ENCODE measurements around the gene MRAP. TPM values are rescaled to one million over a fixed set of nuclear protein-coding genes. Genes with fewer than 3 reads are reported as not detected.
"Not testable (repeated sequence)": the region's sequence is repeated elsewhere in the genome, so short reads cannot be mapped to it uniquely, and the experiment has no call there.

The MRAP gene
- total RNA-seq (2014; rRNA removed; shearing (Covaris generic)): not detected in 2 replicates

DNA sequence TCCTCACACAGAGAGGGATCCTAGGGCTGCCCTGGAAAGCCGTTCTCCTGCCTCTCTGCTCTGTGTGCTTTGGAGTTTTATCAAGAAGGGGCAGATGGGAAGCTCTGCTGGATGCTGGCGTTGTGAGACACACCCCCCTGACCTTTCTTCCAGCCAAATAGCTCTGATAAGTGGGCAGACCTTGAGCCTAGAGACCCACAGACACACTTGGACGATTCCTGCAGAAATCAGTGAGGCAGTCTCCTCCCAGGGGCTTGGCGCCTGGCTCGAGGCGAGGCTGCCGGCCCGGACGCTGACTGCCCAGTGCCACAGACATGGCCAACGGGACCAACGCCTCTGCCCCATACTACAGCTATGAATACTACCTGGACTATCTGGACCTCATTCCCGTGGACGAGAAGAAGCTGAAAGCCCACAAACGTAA is at the start of gene MRAP:
Gene MRAP, plus strand, starts transcription at position 198 of the 424 bp plus-strand sequence. Its CDS starts 117 bp downstream, at position 315.
- no peak for DNase-seq (ENCODE audit: low read depth)

DNA sequence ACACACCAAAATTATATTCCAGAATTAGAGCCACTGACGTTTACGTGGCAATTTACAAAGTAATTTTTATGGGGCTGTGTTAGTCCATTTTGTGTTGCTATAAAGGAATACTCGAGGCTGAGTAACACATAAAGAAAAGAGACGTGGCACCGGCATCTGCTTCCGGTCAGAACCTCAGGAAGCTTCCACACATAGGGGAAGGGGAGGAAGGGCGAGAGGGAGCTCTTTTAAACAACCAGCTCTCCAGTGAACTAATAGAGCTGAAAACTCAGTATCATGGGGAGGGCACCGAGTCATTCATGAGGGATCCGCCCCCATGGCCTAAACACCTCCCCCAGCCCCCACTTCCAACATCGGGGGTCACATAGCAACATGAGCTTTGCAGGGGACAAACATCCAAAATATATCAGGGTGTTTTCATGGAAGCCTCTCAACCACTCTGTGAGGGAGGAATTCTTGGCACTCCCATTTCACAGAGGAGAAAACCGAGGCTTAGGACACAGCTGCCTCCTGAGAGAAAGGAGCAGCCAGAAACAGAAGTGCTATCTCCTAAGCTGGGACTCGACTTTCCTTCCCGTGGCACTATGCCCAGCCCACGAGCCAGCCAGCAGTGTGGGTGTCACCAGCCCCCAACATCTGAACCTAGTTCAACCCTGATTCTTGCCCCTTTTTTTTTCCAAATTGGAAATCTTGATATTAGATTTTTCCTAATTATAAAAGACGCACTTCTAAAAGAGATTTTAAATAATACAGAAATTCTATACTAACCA is 49.0 kb upstream of the MRAP start:
- no peak for DNase-seq (ENCODE audit: low read depth)

DNA sequence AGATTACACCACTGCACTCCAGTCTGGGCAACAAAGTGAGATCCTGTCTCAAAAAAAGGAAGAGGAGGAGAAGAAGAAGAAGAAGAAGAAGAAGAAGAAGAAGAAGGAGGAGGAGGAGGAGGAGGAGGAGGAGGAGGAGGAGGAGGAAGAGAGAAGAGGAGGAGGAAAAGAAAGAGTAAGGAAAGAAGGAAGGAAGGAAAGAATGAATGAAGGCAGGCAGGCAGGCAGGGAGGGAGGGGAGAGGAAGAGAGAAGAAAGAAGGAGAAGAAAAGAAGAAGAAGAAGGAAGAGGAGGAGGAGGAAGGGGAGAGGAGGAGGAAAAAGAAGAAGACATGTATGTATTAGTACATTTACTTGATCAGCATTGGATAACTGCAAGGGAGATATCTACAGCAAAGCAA is 46.5 kb upstream of the MRAP start:
- DNase-seq (ENCODE audit: low read depth): no peak

DNA sequence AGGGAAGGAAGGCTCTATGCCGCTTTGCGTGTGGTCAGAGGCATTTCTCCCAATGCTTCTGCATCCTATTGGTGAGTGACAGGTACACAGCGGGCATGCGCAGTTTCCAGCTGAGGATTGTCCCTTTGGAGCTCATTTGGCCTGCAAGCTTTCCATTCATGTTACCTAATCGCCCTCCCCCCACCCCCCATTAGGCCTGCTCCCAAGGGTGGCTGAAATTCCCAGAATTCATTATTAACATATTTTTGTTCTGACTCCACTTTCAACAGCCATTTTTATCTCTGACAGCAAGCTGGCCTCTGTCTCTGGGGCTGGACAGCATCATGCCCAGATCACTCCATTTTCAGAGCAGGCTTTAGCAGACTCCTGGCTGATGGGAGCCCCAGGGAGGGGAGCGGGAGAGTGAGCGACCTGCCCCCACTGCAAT is 45.4 kb upstream of the MRAP start:
- DNase-seq (ENCODE audit: low read depth): no peak

DNA sequence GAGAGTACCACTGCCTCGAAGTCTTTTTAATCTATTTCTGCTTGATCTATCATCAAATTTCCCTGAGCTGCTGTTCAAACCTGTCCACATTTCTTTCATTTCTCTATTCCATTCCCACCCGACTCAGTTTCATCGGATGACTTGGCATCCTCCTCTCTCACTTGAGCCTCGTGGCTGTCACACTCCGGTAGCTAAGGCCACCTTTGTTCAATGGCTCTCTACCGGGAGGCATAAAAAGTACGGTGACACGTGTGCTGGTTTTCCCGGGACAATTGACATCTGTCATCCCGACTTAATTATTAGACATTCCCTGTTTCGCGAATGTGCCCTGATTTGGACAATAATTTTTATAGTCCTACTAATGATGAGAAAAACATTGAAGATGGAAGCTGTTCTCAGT is 42.4 kb upstream of the MRAP start:
- DNase-seq (ENCODE audit: low read depth): no peak

DNA sequence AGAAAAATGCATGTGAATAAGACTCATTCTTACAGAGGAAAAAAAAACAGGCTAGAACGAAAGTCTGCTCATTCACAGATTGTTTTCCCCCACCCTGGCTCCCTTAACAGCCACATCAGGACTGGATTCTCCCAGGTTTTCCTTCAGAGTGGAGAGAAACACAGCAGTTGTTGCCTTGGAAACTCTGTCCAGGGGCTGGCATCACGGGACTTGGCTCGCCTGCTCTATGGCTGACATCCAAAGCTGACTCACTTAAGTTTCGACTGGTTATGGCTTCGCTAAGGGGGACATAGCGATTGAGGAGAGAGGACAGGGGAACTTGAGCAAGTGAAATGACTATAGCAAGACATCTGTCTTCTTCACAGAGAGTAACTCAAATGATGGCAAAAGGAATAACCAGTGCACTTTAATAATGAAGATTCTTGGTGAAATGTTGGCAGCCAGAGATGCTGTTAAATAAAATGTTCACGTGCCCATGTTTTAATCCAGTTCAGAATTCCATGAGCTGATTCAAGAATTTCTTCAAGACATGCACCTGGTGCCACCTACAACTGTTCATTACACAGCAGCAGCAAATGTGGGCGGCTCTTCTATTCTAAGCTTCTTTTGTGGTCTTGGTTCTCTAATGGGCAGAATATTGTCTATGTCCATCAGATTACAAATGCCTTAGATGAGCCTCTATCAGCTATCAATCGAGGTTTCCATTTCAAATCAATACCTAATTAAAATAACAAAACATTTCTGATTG is 41.6 kb upstream of the MRAP start:
- DNase-seq (ENCODE audit: low read depth): peak; percentile 89

DNA sequence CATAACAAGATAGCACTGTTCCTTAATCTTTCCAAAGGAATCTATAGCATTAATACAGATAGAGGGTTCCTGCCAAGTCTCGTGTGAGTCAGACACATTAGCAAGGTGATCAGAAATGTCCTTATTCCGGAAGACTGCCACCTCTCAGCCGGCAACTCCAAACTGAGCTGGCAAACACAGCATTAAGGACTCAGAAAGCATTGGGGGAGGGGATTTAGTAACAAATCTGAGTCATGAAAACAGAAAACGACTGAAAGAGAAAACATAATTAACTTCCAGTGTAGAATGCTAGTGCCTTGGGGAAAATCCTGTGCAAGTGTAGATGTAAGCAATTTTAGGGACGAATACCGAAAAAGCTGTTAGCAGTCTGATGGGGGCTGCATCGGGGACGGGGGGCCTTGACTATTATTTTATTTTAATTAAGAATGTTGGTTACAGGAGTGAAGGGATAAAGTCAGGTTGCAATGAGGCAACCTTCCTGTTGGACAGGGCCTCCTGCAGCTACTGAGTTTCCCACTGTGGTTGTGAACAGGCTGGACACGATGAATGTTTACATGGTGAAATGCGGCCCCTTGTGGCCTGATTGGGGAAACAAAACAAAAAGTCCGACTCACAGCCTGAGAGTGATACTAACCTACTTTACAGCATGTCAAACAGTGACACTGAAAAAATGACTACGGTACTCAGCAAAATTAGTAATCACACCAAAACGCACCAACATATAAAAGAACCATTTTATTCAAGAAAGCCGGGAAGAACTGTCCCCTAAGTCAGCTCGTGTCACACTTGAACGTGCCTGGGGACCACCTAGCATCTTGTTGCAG is 40.5 kb upstream of the MRAP start:
- DNase-seq (ENCODE audit: low read depth): peak; percentile 87

DNA sequence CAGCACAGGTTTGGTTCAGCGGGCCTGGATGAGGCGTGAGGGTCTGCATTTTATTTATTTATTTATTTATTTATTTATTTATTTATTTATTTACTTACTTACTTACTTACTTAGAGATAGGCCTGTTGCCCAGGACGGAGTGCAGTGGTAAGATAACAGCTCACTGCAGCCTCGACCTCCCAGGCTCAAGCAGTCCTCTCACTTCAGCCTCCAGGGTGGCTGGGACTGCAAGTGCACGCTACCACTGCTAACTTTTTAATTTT is 39.9 kb upstream of the MRAP start:
- DNase-seq (ENCODE audit: low read depth): not testable (repeated sequence)

DNA sequence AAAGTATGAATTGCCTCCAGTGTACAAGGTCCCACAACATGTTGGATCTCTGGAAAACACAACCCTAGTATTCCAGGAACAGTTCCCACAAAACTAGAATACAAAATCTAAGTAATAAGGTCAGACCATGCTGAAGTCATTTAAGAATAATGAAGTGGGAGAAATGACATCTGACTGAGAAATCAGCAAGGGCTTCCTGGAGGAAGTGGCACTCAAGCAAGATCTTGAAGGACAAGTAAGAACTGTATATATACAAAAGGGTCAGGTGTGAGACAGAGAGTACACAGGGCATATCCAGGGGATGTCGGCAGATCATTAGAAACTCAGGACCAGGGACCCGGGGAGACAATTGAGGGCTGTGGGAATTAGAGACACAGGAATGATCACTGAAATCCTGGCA is 38.5 kb upstream of the MRAP start:
- DNase-seq (ENCODE audit: low read depth): no peak

DNA sequence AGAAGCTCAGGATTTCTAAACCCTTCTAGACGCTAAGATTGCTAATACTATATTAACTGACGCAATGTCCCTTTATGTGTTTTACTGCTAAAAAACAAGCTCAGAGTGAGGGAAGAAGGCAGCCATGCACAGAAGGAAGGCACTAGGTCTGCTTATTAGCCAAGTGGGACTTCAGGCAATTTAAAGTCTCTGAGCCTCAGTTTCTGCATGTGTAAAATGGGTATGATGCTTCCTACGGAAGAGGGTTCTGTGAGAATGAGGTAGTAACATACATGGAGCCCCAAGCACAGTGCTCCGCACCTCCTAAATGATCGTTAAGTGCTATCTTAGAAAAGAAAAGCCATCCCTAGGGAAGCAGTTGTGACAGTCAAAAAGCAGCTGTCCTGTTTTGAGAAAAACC is 36.7 kb upstream of the MRAP start:
- DNase-seq (ENCODE audit: low read depth): no peak

DNA sequence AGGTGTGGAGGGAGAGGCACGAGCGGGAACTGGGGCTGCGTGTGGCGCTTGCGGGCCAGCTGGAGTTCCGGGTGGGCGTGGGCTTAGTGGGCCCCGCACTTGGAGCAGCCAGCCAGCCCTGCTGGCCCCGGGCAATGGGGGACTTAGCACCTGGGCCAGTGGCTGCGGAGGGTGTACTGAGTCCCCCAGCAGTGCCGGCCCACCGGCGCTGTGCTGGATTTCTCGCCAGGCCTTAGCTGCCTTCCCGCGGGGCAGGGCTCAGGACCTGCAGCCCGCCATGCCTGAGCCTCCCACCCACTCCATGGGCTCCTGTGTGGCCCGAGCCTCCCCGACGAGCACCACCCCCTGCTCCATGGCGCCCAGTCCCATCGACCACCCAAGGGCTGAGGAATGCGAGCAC is 33.3 kb upstream of the MRAP start:
- DNase-seq (ENCODE audit: low read depth): not testable (repeated sequence)

DNA sequence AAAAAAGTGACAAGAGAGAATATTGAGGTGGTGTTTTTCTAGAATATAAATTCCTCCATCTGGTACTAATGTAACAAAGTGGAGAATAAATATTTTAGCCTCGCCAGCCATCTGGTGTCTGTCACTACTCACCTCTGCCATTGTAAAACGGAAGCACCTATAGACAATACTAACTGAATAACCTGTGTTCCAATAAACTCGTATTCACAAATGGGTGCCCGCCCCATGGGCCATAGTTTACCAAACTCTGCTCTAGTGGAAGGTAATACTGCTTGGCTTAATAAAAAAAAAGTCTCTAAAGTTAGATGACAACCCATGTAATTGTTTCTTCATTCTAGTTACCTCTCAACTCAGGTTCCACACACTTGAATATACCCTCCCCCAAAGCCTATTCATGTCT is 27.9 kb upstream of the MRAP start:
- no peak for DNase-seq (ENCODE audit: low read depth)

DNA sequence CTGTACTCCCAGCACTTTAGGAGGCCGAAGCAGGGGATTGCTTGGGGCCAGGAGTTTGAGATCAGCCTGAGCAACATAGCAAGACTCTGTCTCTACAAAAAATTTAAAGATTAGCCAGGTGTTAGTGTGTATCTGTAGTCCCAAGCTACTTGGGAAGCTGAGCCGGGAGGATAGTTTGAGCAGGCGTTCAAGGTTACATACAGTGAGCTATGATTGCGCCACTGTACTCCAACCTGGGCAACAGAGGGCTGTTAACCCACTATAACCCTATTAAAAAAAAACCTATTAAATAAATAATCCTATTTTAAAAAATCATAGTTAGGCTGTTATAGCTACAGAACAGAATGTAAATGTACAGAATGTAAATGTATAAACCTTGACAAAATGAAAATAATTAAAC is 22.0 kb upstream of the MRAP start:
- DNase-seq (ENCODE audit: low read depth): no peak

DNA sequence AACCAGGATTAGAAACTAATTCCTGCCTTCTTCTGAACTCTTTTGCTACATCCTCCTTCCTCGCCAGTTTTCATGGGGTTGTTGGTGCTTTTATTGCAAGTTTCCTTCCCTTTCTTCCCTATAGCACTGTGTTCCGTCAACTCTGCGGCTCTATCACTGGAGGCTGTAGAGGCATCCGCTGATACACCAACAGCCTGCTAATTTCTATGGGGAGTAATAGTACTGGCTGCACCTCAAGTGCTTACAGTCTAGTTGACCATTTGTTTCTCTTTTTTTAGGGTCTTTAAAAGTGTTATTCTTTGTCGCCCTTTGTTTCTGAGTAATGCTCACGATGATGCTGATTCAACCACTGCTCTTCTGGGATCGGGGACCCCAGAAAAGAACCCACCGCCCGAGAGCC is 20.6 kb upstream of the MRAP start:
- DNase-seq (ENCODE audit: low read depth): no peak

DNA sequence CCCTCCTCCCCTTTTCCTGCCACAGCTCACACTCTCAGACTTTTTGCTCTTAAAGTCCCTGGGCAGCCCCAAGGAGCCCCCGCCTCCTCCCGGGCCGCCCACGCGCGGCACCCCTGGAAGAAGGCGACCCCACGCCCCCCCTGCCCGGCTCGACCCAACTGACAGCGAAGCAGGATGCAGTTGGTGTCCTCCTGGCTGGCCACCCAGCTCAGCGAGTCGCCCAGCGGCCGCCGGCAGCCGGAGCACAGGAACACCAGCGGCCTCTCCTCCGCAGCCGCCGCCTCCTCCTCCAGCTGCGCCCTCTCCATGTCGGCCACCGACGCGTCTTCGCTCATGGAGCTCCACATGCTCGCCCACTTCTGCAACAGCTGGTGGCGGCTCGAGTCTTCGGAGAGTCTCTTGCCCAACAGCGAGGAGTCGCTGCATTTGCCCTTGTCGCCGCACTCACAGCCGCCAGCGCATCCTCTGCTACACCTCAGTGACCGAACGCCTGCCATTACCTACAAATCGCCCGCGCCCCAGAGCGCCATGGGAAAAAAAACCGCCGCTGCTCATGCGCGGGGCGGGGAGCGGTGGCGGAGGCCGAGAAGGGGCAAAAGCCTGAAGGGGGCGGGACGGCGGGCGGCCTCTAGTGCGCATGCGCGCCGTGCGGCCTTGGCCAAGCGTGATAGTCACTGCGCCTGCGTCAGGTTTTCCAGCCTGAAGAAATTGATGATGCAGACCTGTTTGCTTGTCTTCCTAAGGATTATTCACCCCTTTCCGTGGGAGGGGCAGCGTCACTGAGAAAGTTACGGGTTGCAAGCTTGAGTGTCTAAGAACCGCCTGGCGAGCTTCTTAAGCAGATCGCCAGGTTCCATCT is 19.9 kb upstream of the MRAP start, which contains the start of gene MIS18A:
Gene MIS18A, minus strand, starts transcription at position 532 of the 859 bp plus-strand sequence. Its CDS starts 35 bp downstream, at position 497.
- DNase-seq (ENCODE audit: low read depth): peak; percentile 99

DNA sequence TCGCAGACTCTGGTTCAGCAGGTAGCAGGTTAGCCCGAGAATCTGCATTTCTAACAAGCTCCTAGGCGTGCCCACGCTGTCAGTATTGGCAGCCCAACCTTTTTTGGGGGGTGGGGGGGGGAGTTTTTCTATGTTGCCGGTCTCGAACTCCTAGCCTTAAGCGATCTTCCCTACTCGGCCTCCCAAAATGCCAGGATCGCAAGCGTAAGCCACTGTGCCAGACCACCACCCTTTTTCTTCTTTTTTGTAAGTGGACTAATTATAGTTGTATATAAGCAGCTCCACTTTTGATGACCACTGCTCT is 19.3 kb upstream of the MRAP start:
- DNase-seq (ENCODE audit: low read depth): no peak

DNA sequence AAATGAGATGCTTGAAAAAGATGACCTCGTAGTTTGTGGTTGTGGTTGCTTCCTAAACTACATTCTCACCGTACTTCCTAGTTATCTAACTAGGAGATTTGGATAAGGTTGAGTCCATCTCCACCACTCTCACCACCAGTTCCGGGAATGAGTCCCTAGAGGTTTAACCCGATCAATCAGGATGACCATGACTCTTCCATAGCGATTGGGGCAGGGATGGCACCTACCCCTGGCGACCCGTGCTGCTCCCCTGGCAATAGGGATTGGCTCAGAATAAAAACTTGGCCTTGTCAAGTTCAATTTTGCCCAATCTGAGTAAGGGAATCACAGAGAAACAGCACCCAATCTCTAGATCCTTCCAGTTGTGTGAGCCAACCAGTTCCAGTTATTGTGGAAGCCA is 17.1 kb upstream of the MRAP start:
- no peak for DNase-seq (ENCODE audit: low read depth)

DNA sequence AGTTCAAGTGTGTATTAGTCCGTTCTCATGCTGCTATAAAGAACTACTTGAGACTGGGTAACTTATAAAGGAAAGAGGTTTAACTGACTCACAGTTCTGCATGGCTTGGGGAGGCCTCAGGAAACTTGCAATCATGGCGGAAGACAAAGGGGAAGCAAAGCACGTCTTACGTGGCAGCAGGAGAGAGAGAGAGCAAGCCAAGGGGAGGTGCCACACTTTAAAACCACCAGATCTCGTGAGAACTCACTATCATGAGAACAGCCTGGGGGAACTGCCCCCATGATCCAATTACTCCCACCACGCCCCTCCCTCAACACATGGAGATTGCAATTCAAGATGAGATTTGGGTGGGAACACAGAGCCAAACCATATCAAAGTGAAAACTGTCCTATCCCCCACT is 15.7 kb upstream of the MRAP start:
- DNase-seq (ENCODE audit: low read depth): no peak

DNA sequence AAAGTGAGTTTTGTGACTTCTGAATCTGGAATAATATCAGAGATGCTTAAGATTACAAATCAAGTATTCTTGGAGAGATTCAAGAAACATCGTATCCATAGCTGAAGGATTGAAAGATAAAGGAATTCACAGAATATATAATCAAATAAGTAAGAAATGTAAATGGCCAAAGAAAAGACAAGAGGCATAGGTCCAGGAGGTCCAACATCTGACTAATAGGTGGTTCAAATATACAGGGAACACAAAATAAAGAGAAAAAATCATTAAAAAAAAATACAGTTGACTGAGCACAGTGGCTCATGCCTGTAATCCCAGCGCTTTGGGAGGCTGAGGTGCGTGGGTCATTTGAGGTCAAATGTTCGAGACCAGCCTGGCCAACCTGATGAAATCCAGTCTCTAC is 13.2 kb upstream of the MRAP start:
- no peak for DNase-seq (ENCODE audit: low read depth)

DNA sequence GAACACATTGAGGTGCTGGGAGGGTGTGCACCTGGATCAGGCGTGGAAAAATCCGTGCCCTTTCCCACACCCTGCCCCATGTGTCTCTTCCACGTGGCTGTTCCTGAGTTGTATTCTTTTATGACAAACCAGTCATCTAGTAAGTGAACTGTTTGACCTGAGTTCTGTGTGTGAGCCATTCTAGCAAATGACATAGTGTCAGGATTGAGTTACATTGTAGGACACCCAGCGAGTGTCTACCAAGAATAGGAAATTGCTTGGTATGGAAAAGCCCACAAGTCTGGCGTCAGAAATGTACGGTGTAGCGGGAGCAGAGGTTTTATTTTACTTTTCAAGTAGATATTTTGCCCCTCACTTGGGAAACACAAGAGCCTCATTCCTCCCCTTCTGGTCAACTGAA is 1.2 kb upstream of the MRAP start:
- DNase-seq (ENCODE audit: low read depth): no peak

DNA sequence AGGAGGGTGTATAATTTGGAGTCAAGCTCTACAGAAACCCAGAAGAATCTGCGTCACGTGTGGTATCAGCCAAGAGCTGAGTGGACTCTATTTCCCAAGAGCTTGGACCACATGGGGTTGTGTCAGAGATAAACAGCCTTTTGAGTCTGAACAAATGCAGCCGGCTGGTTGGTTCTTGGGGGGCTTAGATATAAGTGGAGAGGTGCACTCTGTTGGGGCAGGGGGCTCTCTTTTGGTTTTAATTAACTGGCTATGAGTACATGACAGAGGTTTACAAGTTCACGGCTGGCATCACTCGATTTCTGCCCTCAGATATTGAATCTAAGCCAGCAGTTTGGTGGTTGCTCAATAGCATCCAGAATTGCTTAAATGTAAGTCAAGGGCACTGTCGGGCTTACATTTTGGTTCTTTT is 501 bp upstream of the MRAP start:
- DNase-seq (ENCODE audit: low read depth): no peak

DNA sequence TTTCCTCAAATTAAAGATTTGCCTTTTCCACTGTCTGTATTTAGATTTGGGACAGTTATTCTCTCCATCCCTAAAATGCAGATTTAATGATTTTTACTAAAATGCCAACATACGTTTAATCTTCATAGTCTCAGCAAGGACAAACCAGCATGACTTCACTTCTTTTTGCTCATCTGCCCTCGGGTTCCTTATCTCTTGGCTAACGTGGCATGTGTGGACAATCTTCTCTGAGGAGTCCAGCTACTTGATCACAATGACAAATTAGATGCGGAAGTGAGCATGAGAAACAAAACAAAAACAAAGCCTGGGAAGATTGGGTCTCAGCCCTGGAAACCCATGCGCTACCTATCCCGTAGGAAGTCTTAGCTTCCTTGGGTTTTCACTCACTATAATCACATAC is 1.0 kb downstream of the MRAP start:
- DNase-seq (ENCODE audit: low read depth): no peak
